Immature natural killer cell (primary cell): ENCODE data around the gene SAMD4A. TPM values are rescaled to one million over a fixed set of nuclear protein-coding genes. Genes with fewer than 3 reads are reported as not detected.
"Not testable (repeated sequence)": the region's sequence is repeated elsewhere in the genome, so short reads cannot be mapped to it uniquely, and the experiment has no call there.

Experiments
- DNase-seq, 3 donors: peaks; one replicate each; pipeline ENCODE4 v3.0.0; 2022; ENCODE audit warnings: mixed read lengths in 1 of 3
- H3K27ac Mint-ChIP-seq, 6 donors: one replicate each; pipeline ENCODE4 v1.8.0; 2020; ENCODE audit warnings: mixed read lengths in 6 of 6, mild to moderate bottlenecking in 5 of 6, inconsistent platforms in 4 of 6, moderate library complexity in 3 of 6
- H3K27me3 Mint-ChIP-seq, 3 donors: one replicate each; pipeline ENCODE4 v1.8.0; 2020 to 2021; ENCODE audit warnings: low read depth in 3 of 3, mild to moderate bottlenecking in 3 of 3, mixed read lengths in 3 of 3, moderate library complexity in 3 of 3, inconsistent platforms in 1 of 3
- H3K36me3 Mint-ChIP-seq, 3 donors: one replicate each; pipeline ENCODE4 v1.8.0; 2020; ENCODE audit warnings: mixed read lengths in 3 of 3, inconsistent platforms in 2 of 3, mild to moderate bottlenecking in 2 of 3
- H3K4me1 Mint-ChIP-seq, 2 donors: one replicate each; pipeline ENCODE4 v1.8.0; 2020; ENCODE audit warnings: inconsistent platforms in 2 of 2, mild to moderate bottlenecking in 2 of 2, mixed read lengths in 2 of 2, moderate library complexity in 1 of 2
- H3K4me3 Mint-ChIP-seq, 5 donors: one replicate each; pipeline ENCODE4 v1.8.0; 2020; ENCODE audit warnings: mild to moderate bottlenecking in 5 of 5, mixed read lengths in 5 of 5, inconsistent platforms in 3 of 5, moderate library complexity in 3 of 5
- H3K9me3 Mint-ChIP-seq, 6 donors: one replicate each; pipeline ENCODE4 v1.8.0; 2020; ENCODE audit warnings: mild to moderate bottlenecking in 6 of 6, mixed read lengths in 6 of 6, inconsistent platforms in 4 of 6, moderate library complexity in 3 of 6
- polyA plus RNA-seq, 3 donors: library from polyadenylated mRNA; unstranded; fragments of 300-500 nt; fragmentation: Illumina TruSeq; gene quantifications; one replicate each; pipeline ENCODE4 v1.2.3, GENCODE V29; 2021

The SAMD4A gene
- polyA plus RNA-seq, 3 donors from 2014 or later = not detected

GRCh38 chr14:54749180-54749579, 182.3 kb downstream of the SAMD4A start:
- Mint-ChIP-seq H3K27me3 (peaks cover under 1 to 12% (median 2%) of the 10 kb centered on the region in 3 donors), H3K4me1 (no peaks in the 10 kb centered on the region), H3K4me3 (no peak overlapping the region)

GRCh38 chr14:54749727-54750126, 182.8 kb downstream of the SAMD4A start:
- Mint-ChIP-seq H3K27ac (no peak overlapping the region), H3K27me3 (peaks cover 2 to 8% (median 2%) of the 10 kb centered on the region in 3 donors)

More at GRCh38 chr14:54749180-54749579, 182.3 kb downstream of the SAMD4A start:
- no peak overlapping the region for H3K27ac Mint-ChIP-seq
- H3K9me3 Mint-ChIP-seq = no peaks in the 10 kb centered on the region
- peaks cover 0 to 4% (median 0%) of the 10 kb centered on the region in 3 donors for H3K36me3 Mint-ChIP-seq
- DNase-seq = no peak

GRCh38 chr14:54752611-54753010, 185.7 kb downstream of the SAMD4A start:
- H3K27me3 Mint-ChIP-seq, H3K36me3 Mint-ChIP-seq: not testable (repeated sequence)

More at GRCh38 chr14:54749727-54750126, 182.8 kb downstream of the SAMD4A start:
- Mint-ChIP-seq H3K4me1 (no peaks in the 10 kb centered on the region), H3K4me3 (no peak overlapping the region), H3K9me3 (no peaks in the 10 kb centered on the region), H3K36me3 (peaks cover 0 to 4% (median 0%) of the 10 kb centered on the region in 3 donors)
- DNase-seq = no peak

GRCh38 chr14:54753396-54753795, 186.5 kb downstream of the SAMD4A start:
- not testable (repeated sequence) for H3K9me3 Mint-ChIP-seq, H3K4me3 Mint-ChIP-seq, H3K27ac Mint-ChIP-seq, H3K4me1 Mint-ChIP-seq, DNase-seq, H3K27me3 Mint-ChIP-seq, H3K36me3 Mint-ChIP-seq

More at GRCh38 chr14:54752611-54753010, 185.7 kb downstream of the SAMD4A start:
- not testable (repeated sequence) for H3K9me3 Mint-ChIP-seq, H3K27ac Mint-ChIP-seq, H3K4me3 Mint-ChIP-seq, DNase-seq, H3K4me1 Mint-ChIP-seq

GRCh38 chr14:54754116-54754622, 187.2 kb downstream of the SAMD4A start:
- Mint-ChIP-seq H3K27me3 (peaks cover 2 to 9% (median 7%) of the 10 kb centered on the region in 3 donors), H3K9me3 (no peaks in the 10 kb centered on the region), H3K4me1 (peaks cover 0 to 10% of the 10 kb centered on the region in 2 donors), H3K4me3 (no peak overlapping the region), H3K36me3 (no peaks in the 10 kb centered on the region), H3K27ac (no peak overlapping the region)
- no peak for DNase-seq

GRCh38 chr14:54754623-54755386, 187.9 kb downstream of the SAMD4A start:
- peaks cover 2 to 9% (median 7%) of the 10 kb centered on the region in 3 donors for H3K27me3 Mint-ChIP-seq
- H3K4me3 Mint-ChIP-seq = no peak overlapping the region
- no peaks in the 10 kb centered on the region for H3K9me3 Mint-ChIP-seq
- DNase-seq = no peak
- H3K4me1 Mint-ChIP-seq = peaks cover 0 to 10% of the 10 kb centered on the region in 2 donors
- H3K36me3 Mint-ChIP-seq = no peaks in the 10 kb centered on the region
- no peak overlapping the region for H3K27ac Mint-ChIP-seq

GRCh38 chr14:54756656-54757392, 189.9 kb downstream of the SAMD4A start:
- Mint-ChIP-seq H3K4me1 (peaks cover 0 to 10% of the 10 kb centered on the region in 2 donors), H3K27ac (no peak overlapping the region), H3K27me3 (peaks cover 2 to 9% (median 3%) of the 10 kb centered on the region in 3 donors), H3K36me3 (no peaks in the 10 kb centered on the region), H3K9me3 (no peaks in the 10 kb centered on the region), H3K4me3 (no peak overlapping the region)
- no peak for DNase-seq

GRCh38 chr14:54758041-54758440, 191.1 kb downstream of the SAMD4A start:
- H3K36me3 Mint-ChIP-seq = no peaks in the 10 kb centered on the region
- no peak overlapping the region for H3K4me3 Mint-ChIP-seq
- H3K27ac Mint-ChIP-seq = no peak overlapping the region
- no peak for DNase-seq
- peaks cover 2 to 9% (median 3%) of the 10 kb centered on the region in 3 donors for H3K27me3 Mint-ChIP-seq
- H3K4me1 Mint-ChIP-seq = peaks cover 0 to 10% of the 10 kb centered on the region in 2 donors
- no peaks in the 10 kb centered on the region for H3K9me3 Mint-ChIP-seq

GRCh38 chr14:54759982-54760585, 193.2 kb downstream of the SAMD4A start:
- H3K36me3 Mint-ChIP-seq = no peaks in the 10 kb centered on the region
- DNase-seq = no peak
- H3K27ac Mint-ChIP-seq = no peak overlapping the region
- H3K4me1 Mint-ChIP-seq = peaks cover 0 to 10% of the 10 kb centered on the region in 2 donors
- peaks cover 3 to 4% (median 3%) of the 10 kb centered on the region in 3 donors for H3K27me3 Mint-ChIP-seq
- no peak overlapping the region for H3K4me3 Mint-ChIP-seq
- H3K9me3 Mint-ChIP-seq = no peaks in the 10 kb centered on the region

- H3K4me3 Mint-ChIP-seq = no peak overlapping the region
- no peak for DNase-seq
- peaks cover 0 to 10% of the 10 kb centered on the region in 2 donors for H3K4me1 Mint-ChIP-seq
- no peaks in the 10 kb centered on the region for H3K9me3 Mint-ChIP-seq
- no peaks in the 10 kb centered on the region for H3K36me3 Mint-ChIP-seq
- no peak overlapping the region for H3K27ac Mint-ChIP-seq
- peaks cover 2 to 4% (median 3%) of the 10 kb centered on the region in 3 donors for H3K27me3 Mint-ChIP-seq
These were observed 194.1 kb downstream of the SAMD4A start for GRCh38 chr14:54760866-54761575.

GRCh38 chr14:54761835-54762234, 194.9 kb downstream of the SAMD4A start:
- Mint-ChIP-seq H3K4me1 (peaks cover 0 to 9% of the 10 kb centered on the region in 2 donors), H3K27ac (no peak overlapping the region), H3K27me3 (peaks cover 0 to 4% (median 3%) of the 10 kb centered on the region in 3 donors), H3K9me3 (no peaks in the 10 kb centered on the region), H3K4me3 (no peak overlapping the region), H3K36me3 (no peaks in the 10 kb centered on the region)
- no peak for DNase-seq

GRCh38 chr14:54762296-54762695, 195.4 kb downstream of the SAMD4A start:
- H3K36me3 Mint-ChIP-seq = no peaks in the 10 kb centered on the region
- H3K9me3 Mint-ChIP-seq = no peaks in the 10 kb centered on the region
- no peak overlapping the region for H3K27ac Mint-ChIP-seq
- no peak for DNase-seq
- H3K27me3 Mint-ChIP-seq = peaks cover 0 to 4% (median 3%) of the 10 kb centered on the region in 3 donors
- H3K4me3 Mint-ChIP-seq = no peak overlapping the region
- peaks cover 0 to 4% of the 10 kb centered on the region in 2 donors for H3K4me1 Mint-ChIP-seq

- H3K9me3 Mint-ChIP-seq = no peaks in the 10 kb centered on the region
- peaks cover 0 to 10% (median 4%) of the 10 kb centered on the region in 3 donors for H3K27me3 Mint-ChIP-seq
- H3K4me1 Mint-ChIP-seq = no peaks in the 10 kb centered on the region
- H3K27ac Mint-ChIP-seq = no peak overlapping the region
- no peak overlapping the region for H3K4me3 Mint-ChIP-seq
- DNase-seq = no peak
- no peaks in the 10 kb centered on the region for H3K36me3 Mint-ChIP-seq
These were observed 196.8 kb downstream of the SAMD4A start for GRCh38 chr14:54763761-54764160.
